ENCODE results near the gene OCRL.

DNA sequence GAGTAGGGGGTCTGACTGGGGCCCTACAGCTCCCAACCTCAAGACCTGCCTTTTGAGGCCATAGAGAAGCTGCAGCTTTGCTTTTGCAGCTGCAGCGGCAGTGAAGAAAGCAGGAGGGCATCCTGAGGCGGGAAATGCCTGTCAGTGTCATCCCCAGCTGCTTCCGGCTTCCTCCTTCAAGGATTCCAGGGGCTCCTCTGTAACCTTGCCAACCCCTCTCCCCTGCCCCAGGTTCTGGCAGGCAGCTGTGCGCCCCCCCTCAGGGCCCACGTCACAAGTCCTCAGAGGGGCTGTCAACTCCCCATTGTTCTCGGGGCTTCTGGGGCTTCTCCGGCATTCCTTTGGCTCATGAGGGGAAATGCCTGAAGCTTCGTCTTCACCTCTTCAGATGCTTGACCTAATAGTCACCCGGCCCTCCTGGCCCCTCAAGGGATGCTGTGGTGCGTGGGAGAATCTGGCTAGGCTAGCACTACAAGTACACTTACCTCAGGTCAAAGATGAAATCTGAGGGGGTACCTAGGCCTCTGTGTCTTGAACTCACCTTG, 82.8 kb downstream of the OCRL start:
- TF ChIP-seq, protein P1, sequence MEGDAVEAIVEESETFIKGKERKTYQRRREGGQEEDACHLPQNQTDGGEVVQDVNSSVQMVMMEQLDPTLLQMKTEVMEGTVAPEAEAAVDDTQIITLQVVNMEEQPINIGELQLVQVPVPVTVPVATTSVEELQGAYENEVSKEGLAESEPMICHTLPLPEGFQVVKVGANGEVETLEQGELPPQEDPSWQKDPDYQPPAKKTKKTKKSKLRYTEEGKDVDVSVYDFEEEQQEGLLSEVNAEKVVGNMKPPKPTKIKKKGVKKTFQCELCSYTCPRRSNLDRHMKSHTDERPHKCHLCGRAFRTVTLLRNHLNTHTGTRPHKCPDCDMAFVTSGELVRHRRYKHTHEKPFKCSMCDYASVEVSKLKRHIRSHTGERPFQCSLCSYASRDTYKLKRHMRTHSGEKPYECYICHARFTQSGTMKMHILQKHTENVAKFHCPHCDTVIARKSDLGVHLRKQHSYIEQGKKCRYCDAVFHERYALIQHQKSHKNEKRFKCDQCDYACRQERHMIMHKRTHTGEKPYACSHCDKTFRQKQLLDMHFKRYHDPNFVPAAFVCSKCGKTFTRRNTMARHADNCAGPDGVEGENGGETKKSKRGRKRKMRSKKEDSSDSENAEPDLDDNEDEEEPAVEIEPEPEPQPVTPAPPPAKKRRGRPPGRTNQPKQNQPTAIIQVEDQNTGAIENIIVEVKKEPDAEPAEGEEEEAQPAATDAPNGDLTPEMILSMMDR (conservative IDR thresholded peaks at IDR 0.05; ENCODE audit: low read depth, low read length): no peak
- TF ChIP-seq EZH2 (IDR thresholded peaks at IDR 0.05; ENCODE audit: low read length, unreplicated experiment): no peak
